Measurements from ENCODE around the gene CRPPA.
"Not testable (repeated sequence)": the region's sequence is repeated elsewhere in the genome, so short reads cannot be mapped to it uniquely, and the experiment has no call there.

CRPPA gene

GRCh38 chr7:16446508-16446907 is 25.2 kb upstream of the CRPPA start:
- no peak for DNase-seq (ENCODE audit: low read depth)
- no peak for TF ChIP-seq POLR2A (IDR thresholded peaks at IDR 0.05; ENCODE audit: extremely low read depth, insufficient read length)
- no peak for TF ChIP-seq MYC (IDR thresholded peaks at IDR 0.05; ENCODE audit: low read depth, low read length)
- no peak for TF ChIP-seq MAX (IDR thresholded peaks at IDR 0.05; ENCODE audit: low read depth, low read length)
- TF ChIP-seq CTCF (IDR thresholded peaks at IDR 0.05; ENCODE audit: low read depth, low read length), result no peak

GRCh38 chr7:16443871-16444270 is 22.5 kb upstream of the CRPPA start:
- not testable (repeated sequence) for H3K4me3 ChIP-seq (ENCODE audit: low read depth, low read length); DNase-seq (ENCODE audit: low read depth)

More at GRCh38 chr7:16446508-16446907, 25.2 kb upstream of the CRPPA start:
- H3K4me3 ChIP-seq (ENCODE audit: low read depth, low read length), result no peak overlapping the region

- no peak overlapping the region for H3K4me3 ChIP-seq (ENCODE audit: low read depth, low read length)
- no peak for DNase-seq (ENCODE audit: low read depth)
- TF ChIP-seq MAX (IDR thresholded peaks at IDR 0.05; ENCODE audit: low read depth, low read length) (no peak), MYC (IDR thresholded peaks at IDR 0.05; ENCODE audit: low read depth, low read length) (no peak), POLR2A (IDR thresholded peaks at IDR 0.05; ENCODE audit: extremely low read depth, insufficient read length) (no peak)
These were observed 17.6 kb upstream of the CRPPA start for GRCh38 chr7:16438988-16439387.

GRCh38 chr7:16436306-16436705 is 15.0 kb upstream of the CRPPA start:
- TF ChIP-seq POLR2A (IDR thresholded peaks at IDR 0.05; ENCODE audit: extremely low read depth, insufficient read length) (no peak), MAX (IDR thresholded peaks at IDR 0.05; ENCODE audit: low read depth, low read length) (no peak), MYC (IDR thresholded peaks at IDR 0.05; ENCODE audit: low read depth, low read length) (no peak), CTCF (IDR thresholded peaks at IDR 0.05; ENCODE audit: low read depth, low read length) (no peak)
- H3K4me3 ChIP-seq (ENCODE audit: low read depth, low read length), result no peak overlapping the region
- DNase-seq (ENCODE audit: low read depth), result no peak

GRCh38 chr7:16433568-16434122 is 12.3 kb upstream of the CRPPA start:
- H3K4me3 ChIP-seq (ENCODE audit: low read depth, low read length), result no peak overlapping the region
- DNase-seq (ENCODE audit: low read depth), result no peak
- TF ChIP-seq MYC (IDR thresholded peaks at IDR 0.05; ENCODE audit: low read depth, low read length) (no peak), POLR2A (IDR thresholded peaks at IDR 0.05; ENCODE audit: extremely low read depth, insufficient read length) (no peak), MAX (IDR thresholded peaks at IDR 0.05; ENCODE audit: low read depth, low read length) (no peak), CTCF (IDR thresholded peaks at IDR 0.05; ENCODE audit: low read depth, low read length) (no peak)

GRCh38 chr7:16432425-16432731 is 11.0 kb upstream of the CRPPA start:
- DNase-seq (ENCODE audit: low read depth), result no peak
- no peak overlapping the region for H3K4me3 ChIP-seq (ENCODE audit: low read depth, low read length)
- TF ChIP-seq POLR2A (IDR thresholded peaks at IDR 0.05; ENCODE audit: extremely low read depth, insufficient read length) (no peak), CTCF (IDR thresholded peaks at IDR 0.05; ENCODE audit: low read depth, low read length) (no peak), MAX (IDR thresholded peaks at IDR 0.05; ENCODE audit: low read depth, low read length) (no peak), MYC (IDR thresholded peaks at IDR 0.05; ENCODE audit: low read depth, low read length) (no peak)
